AG04449 (cell line): ENCODE results near the gene PTPN7.

ENCODE experiments used
- CTCF ChIA-PET: fragments of 350-600 bp; formaldehyde crosslinking; extraction: SDS; loops from one replicate; lab custom pipeline; 2021; ENCODE audit warnings: antibody characterized with exemption; lab: Yijun Ruan, JAX
- POLR2A ChIA-PET: fragments of 400-600, 350-600 bp; formaldehyde crosslinking; extraction: SDS; loops from one replicate; lab custom pipeline; 2020; ENCODE audit warnings: antibody characterized with exemption, inconsistent platforms; lab: Yijun Ruan, JAX
- DNase-seq: peaks from one replicate; pipeline ENCODE4 v3.0.0-alpha.2; 2010; ENCODE audit warnings: low read depth, low spot score
- H3K4me3 ChIP-seq: 2 replicates; pipeline ENCODE4 v1.5.1; 2011; ENCODE audit warnings: low read depth, mild to moderate bottlenecking, control low read depth, low read length
- CTCF ChIP-seq: IDR thresholded peaks from one replicate; pipeline ENCODE4 v1.5.1; 2011; ENCODE audit warnings: mild to moderate bottlenecking, moderate library complexity, low read length, control low read depth, inconsistent platforms; ENCODE audit not compliant: insufficient read depth; ENCODE audit errors: missing control alignments

The PTPN7 gene

DNA sequence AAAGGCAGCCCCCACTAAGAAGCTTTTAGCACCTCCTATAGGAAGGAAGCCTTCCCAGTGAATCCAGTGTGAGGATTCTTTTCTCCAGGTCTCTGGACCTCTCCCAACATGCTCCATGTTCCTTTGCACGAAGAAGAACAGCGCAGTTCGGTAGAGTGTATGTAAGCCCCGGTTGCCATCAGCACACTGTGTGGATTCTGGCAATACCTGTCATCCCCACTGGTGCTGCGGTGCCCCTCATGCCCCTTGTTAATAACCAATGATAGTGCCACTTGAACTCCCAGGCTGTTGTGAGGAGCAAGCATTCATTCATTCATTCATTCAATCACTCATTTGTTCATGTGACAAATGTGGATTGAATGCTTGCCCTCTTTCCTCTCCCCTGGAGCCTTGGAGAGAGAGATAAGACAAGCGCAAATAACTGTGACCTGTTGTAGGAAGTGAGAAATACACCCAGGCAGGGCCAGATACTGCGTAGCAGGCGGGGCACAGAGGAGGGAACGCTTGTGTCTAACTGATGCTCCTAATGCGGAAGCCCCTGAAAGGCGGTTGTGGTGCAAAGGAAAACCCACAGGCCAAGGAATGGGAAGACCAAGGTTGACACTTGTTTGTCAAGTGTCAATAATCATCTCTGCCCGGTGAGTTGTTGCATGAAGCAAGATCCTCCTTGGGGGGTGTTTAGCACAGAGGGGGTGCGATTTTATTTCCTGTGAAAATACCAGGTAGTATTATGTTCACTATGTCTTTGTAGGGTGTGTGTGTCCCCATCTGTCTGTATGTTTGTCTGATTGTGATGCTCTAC is 43.0 kb upstream of the PTPN7 start:
- CTCF ChIA-PET = interaction anchor here (0.9 to 2.5 kb wide), 3 partner anchors 10 to 14 kb away, joined by 3 to 13 read pairs (median 5); partner anchors contain the start of gene LGR6

DNA sequence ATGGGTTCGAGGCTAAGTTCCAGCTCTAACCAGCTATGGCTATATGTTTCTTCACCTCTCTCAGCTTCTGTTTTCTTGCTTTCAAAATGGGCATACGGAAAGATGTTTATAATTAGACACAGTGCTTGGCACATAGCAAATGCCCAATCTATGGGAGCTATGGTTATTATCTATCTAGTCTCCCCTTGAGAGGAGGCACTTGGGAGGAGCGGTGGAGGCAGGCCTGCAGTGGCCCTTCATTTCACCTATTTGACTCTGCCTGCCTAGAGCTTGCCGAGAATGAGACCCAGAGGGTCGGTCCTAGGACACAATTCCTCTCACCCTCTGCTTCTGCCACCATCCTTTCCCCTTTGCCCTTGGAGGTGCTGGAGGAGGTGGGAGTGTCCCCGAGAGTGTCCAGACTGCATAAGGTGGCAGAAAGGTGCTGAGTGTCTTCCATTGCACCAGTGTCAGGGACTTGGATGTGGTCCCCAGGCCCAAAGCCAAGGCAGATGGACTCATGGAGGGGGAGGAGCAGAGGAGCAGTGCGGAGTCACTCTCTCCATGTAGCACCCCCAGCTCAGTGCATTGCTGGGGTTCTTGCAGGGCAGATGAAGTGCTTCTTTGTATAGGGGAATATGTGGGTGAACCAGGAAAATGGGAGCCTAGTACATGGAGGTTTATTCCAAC is 42.2 kb upstream of the PTPN7 start:
- no peak for TF ChIP-seq CTCF
- ChIA-PET POLR2A (no interaction called here), CTCF (interaction anchor here (1.2 to 2.5 kb wide), 2 partner anchors 9 to 12 kb away, joined by 5 to 13 read pairs; partner anchors contain the start of gene LGR6)

More for the DNA sequence above, 43.0 kb upstream of the PTPN7 start:
- no peak for DNase-seq
- POLR2A ChIA-PET = no interaction called here
- no peak for TF ChIP-seq CTCF
- H3K4me3 ChIP-seq = no peak overlapping the region

DNA sequence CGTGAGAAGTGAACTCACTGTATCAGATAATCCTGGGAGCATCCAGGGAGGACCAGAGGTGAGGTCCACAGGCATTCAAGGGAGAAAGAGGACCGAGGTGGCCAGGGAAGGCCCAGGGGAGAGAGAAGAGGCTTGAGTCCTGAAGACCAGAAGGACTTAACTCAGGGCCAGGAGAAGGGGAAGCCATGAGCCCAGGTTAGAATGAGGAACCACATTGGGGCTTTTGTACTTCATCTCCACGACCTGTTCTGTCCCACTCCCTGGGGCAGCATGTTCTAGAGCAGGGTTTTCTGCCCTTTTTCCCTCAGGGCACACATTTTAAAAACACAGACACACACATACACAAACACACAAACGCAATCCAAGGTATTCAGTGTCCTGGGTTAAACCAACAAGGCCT is 41.6 kb upstream of the PTPN7 start:
- ChIA-PET POLR2A (no interaction called here), CTCF (interaction anchor here (1.2 to 3.0 kb wide), 4 partner anchors 8 to 13 kb away, joined by 5 to 23 read pairs (median 10); partner anchors contain the start of gene LGR6)
- no peak overlapping the region for H3K4me3 ChIP-seq
- DNase-seq = no peak
- no peak for TF ChIP-seq CTCF

More for the DNA sequence above, 42.2 kb upstream of the PTPN7 start:
- DNase-seq = no peak
- H3K4me3 ChIP-seq = no peak overlapping the region

- ChIA-PET CTCF (interaction anchor here (1.4 to 3.0 kb wide), 4 partner anchors 9 to 115 kb away, joined by 7 to 23 read pairs (median 12); no protein-coding TSS in a partner anchor), POLR2A (no interaction called here)
- H3K4me3 ChIP-seq = no peak overlapping the region
- DNase-seq = no peak
- TF ChIP-seq CTCF = no peak
These were observed 40.9 kb upstream of the PTPN7 start for GRCh38 chr1:202201266-202201665.

DNA sequence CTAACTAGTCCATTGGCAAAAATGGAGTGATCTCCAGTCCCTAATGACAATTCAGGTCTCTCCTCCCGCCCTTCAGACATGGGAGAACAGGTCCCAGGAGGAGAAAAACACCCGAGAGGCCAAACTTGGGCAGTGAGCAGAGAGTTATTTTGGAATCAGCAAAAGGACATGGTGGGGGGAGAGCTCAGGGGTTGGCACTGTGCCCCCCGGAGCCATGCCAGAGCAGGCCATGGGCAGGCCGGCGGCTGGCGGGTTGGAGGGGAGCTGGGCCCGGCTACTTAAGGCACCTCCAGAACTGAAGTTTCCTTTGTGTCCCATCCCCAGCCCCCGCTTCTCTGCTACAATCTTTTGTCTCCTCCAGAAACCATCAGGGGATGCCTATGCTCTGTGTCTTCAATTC is 40.3 kb upstream of the PTPN7 start:
- CTCF ChIA-PET = interaction anchor here (0.9 to 3.0 kb wide), 7 partner anchors 8 to 115 kb away, joined by 3 to 23 read pairs (median 12); no protein-coding TSS in a partner anchor
- no peak overlapping the region for H3K4me3 ChIP-seq
- TF ChIP-seq CTCF = no peak
- DNase-seq = no peak
- POLR2A ChIA-PET = no interaction called here

DNA sequence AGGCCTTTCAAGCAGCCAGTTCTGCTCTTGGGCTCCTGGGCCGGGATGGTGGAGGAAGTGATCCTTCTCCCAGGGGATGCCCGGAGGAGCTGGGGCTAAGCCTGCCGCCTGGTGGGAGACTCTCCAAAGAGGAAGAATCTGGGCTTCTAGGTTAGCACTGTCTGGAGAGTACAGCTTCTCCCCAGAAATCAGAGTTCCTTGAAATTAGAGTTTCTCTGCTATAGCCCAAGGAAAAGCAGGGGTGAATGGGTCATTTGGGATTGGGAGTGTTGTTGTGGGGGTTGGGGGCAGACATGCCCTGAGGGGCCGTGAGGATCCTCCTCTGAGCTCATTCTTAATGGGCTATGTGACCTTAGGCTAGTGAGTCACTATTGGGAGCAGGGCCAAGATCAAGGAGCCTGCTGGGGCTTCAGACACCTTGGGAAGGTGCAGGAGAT is 39.7 kb upstream of the PTPN7 start:
- H3K4me3 ChIP-seq = no peak overlapping the region
- TF ChIP-seq CTCF = no peak
- ChIA-PET POLR2A (interaction anchor here (0.7 kb wide), 1 partner anchor 10 kb away, joined by 3 read pairs; no protein-coding TSS in a partner anchor), CTCF (interaction anchor here (0.7 to 3.0 kb wide), 7 partner anchors 11 to 116 kb away, joined by 3 to 23 read pairs (median 12); no protein-coding TSS in a partner anchor)
- no peak for DNase-seq
